ENCODE data around the gene DYNLT1.

DNA sequence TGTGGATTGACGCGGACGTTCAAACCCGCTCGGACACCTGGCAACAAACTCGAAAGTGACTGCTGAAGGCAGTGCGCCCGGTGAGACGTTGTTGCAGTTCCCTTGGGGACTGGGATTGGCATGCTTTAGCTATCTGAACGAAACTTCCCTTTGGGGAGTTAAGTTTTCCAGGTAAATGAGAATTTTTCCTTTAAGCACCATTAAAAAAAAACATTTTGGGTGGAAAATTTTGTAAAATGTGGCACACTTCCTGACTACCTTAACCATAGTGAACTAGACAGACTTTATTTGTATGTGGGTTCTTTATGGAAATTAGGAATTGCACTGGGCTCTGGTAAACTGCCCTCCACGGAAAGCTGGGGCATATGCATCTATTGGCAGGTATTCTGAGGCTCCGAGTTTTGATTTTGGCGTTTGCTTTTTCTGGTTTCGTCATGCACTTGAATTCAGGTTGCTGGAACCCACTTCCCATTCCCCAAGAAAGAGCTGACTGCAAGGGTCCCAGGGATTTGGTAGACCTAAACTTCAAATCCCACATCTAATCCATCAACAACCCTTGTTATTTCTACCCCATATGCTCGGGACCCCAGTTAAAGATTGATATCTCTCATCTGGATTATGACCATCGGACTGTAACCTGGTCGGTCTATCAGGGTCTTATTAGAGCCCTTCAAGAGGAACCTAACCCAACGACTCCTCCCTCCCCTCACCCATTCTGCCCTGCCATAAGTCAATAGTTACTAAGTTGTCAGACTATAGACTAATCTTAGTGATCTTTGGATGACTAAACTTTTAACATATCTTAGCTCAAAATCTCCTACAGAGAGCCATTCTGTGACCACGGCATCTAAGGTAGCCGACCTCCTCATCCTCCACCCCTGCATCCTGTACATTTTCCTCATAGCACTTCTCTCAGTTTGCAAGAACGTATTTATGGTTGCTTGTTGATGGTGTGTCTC is 800 bp upstream of the DYNLT1 start:
- TF ChIP-seq SMC3 (IDR thresholded peaks at IDR 0.05; ENCODE audit: borderline replicate concordance, low read length) (no peak), GATAD2B (conservative IDR thresholded peaks at IDR 0.05; ENCODE audit: low read depth) (no peak; the same call in 1 of the 2 replicates), PAX8 (IDR thresholded peaks at IDR 0.05) (no peak)
- TF ChIP-seq, protein P1, sequence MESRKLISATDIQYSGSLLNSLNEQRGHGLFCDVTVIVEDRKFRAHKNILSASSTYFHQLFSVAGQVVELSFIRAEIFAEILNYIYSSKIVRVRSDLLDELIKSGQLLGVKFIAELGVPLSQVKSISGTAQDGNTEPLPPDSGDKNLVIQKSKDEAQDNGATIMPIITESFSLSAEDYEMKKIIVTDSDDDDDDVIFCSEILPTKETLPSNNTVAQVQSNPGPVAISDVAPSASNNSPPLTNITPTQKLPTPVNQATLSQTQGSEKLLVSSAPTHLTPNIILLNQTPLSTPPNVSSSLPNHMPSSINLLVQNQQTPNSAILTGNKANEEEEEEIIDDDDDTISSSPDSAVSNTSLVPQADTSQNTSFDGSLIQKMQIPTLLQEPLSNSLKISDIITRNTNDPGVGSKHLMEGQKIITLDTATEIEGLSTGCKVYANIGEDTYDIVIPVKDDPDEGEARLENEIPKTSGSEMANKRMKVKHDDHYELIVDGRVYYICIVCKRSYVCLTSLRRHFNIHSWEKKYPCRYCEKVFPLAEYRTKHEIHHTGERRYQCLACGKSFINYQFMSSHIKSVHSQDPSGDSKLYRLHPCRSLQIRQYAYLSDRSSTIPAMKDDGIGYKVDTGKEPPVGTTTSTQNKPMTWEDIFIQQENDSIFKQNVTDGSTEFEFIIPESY (IDR thresholded peaks at IDR 0.05): no peak

Measured in GM12878 (cell line).